HG03108 (cell line): ENCODE results near the gene TMEM204.
"Not testable (repeated sequence)": the region's sequence is repeated elsewhere in the genome, so short reads cannot be mapped to it uniquely, and the experiment has no call there.

Experiments used
- ATAC-seq: cut with Tn5 transposase; IDR thresholded peaks from one replicate; pipeline ENCODE4 v1.9.1; 2021; ENCODE audit warnings: moderate library complexity; ENCODE audit not compliant: unreplicated experiment

Gene TMEM204

GRCh38 chr16:1581804-1582203, 48.3 kb downstream of the TMEM204 start:
- ATAC-seq, result no peak

- ATAC-seq, result no peak
Measured at GRCh38 chr16:1583180-1583579, 49.7 kb downstream of the TMEM204 start.

- ATAC-seq, result no peak
Measured at GRCh38 chr16:1584926-1585484, 51.5 kb downstream of the TMEM204 start.

- ATAC-seq, result no peak
Measured at GRCh38 chr16:1590366-1590765, 56.9 kb downstream of the TMEM204 start.

GRCh38 chr16:1590930-1591705, 57.7 kb downstream of the TMEM204 start:
- no peak for ATAC-seq

- ATAC-seq, result no peak
Measured at GRCh38 chr16:1592446-1592845, 59.0 kb downstream of the TMEM204 start.

- not testable (repeated sequence) for ATAC-seq
Measured at GRCh38 chr16:1595511-1595910, 62.0 kb downstream of the TMEM204 start.

GRCh38 chr16:1596516-1596915, 63.0 kb downstream of the TMEM204 start:
- ATAC-seq, result no peak

GRCh38 chr16:1597154-1597553, 63.7 kb downstream of the TMEM204 start:
- no peak for ATAC-seq

- ATAC-seq, result no peak
Measured at GRCh38 chr16:1601031-1601430, 67.6 kb downstream of the TMEM204 start.

- no peak for ATAC-seq
Measured at GRCh38 chr16:1601489-1601888, 68.0 kb downstream of the TMEM204 start.

- no peak for ATAC-seq
Measured at GRCh38 chr16:1602285-1602684, 68.8 kb downstream of the TMEM204 start.
